T-helper 2 cell treated with Interferon-gamma antibody and Interleukin-4, amounts not matched to agents 5 μg/mL and 100 μg/mL, for 36 hours (primary cell): ENCODE measurements around the gene PLXND1.

Source experiments
- DNase-seq: peaks from one replicate; pipeline ENCODE4 v3.0.0; 2021; ENCODE audit warnings: low spot score
- H3K27ac Mint-ChIP-seq: one replicate; pipeline ENCODE4 v1.8.0; 2021; ENCODE audit warnings: mild to moderate bottlenecking, mixed read lengths
- H3K27me3 Mint-ChIP-seq: one replicate; pipeline ENCODE4 v1.8.0; 2021; ENCODE audit warnings: low read depth, mixed read lengths
- H3K36me3 Mint-ChIP-seq: one replicate; pipeline ENCODE4 v1.8.0; 2021; ENCODE audit warnings: low read depth, mixed read lengths
- H3K4me1 Mint-ChIP-seq: one replicate; pipeline ENCODE4 v1.8.0; 2021; ENCODE audit warnings: low read depth, mixed read lengths
- H3K4me3 Mint-ChIP-seq: one replicate; pipeline ENCODE4 v1.8.0; 2022; ENCODE audit warnings: mild to moderate bottlenecking, moderate library complexity, mixed read lengths
- H3K9me3 Mint-ChIP-seq: one replicate; pipeline ENCODE4 v1.8.0; 2021; ENCODE audit warnings: mixed read lengths

Gene PLXND1

DNA sequence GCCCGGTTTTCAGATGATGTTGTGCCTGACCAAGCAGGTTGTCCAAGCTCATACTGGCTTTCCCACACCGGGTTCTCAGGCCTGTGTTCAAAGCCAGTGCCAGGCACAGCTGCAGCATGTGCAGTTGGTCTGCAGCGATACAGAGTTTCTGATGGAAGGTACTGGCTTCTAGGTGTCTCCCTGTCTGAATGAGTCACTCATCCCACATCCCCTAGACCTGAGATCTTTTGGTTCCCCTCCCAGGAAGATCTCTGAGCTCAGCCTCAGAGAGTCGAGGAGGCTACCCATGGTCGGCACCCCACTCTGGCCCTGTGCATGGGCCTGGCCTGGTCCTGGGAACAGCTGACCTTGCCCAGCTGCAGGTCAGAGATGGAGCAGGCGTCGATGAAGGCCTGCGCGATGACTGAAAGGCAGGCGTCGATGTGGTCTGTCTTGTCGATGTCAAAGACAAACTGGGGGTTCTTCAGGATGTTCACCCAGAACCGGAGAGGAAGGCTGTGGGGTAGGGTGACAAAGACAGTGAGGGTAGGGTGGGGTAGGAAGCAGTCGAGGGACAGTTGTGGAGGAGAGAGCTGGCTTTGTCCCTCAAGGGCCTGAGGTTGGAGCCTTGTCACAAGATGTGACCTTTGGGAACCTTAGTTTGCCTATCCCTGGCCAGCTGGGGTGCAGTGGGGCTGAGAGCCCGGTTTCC, 48.2 kb downstream of the PLXND1 start:
- no peak overlapping the region for H3K4me3 Mint-ChIP-seq
- peaks cover 8% of the 10 kb centered on the region for H3K4me1 Mint-ChIP-seq
- H3K27ac Mint-ChIP-seq: no peak overlapping the region
- no peaks in the 10 kb centered on the region for H3K36me3 Mint-ChIP-seq
- DNase-seq: no peak
- H3K27me3 Mint-ChIP-seq: peaks cover 8% of the 10 kb centered on the region
- H3K9me3 Mint-ChIP-seq: no peaks in the 10 kb centered on the region

- no peak overlapping the region for H3K27ac Mint-ChIP-seq
- DNase-seq: no peak
- peaks cover 12% of the 10 kb centered on the region for H3K27me3 Mint-ChIP-seq
- peaks cover 8% of the 10 kb centered on the region for H3K4me1 Mint-ChIP-seq
- H3K36me3 Mint-ChIP-seq: no peaks in the 10 kb centered on the region
- no peaks in the 10 kb centered on the region for H3K9me3 Mint-ChIP-seq
- H3K4me3 Mint-ChIP-seq: no peak overlapping the region
These were observed 49.0 kb downstream of the PLXND1 start for GRCh38 chr3:129557548-129557894.

GRCh38 chr3:129556890-129557547, 49.5 kb downstream of the PLXND1 start:
- no peak overlapping the region for H3K4me3 Mint-ChIP-seq
- H3K4me1 Mint-ChIP-seq: peaks cover 8% of the 10 kb centered on the region
- peaks cover 12% of the 10 kb centered on the region for H3K27me3 Mint-ChIP-seq
- DNase-seq: no peak
- no peak overlapping the region for H3K27ac Mint-ChIP-seq
- H3K9me3 Mint-ChIP-seq: no peaks in the 10 kb centered on the region
- H3K36me3 Mint-ChIP-seq: no peaks in the 10 kb centered on the region

GRCh38 chr3:129556358-129556695, 50.1 kb downstream of the PLXND1 start:
- no peak overlapping the region for H3K4me3 Mint-ChIP-seq
- no peaks in the 10 kb centered on the region for H3K9me3 Mint-ChIP-seq
- H3K36me3 Mint-ChIP-seq: no peaks in the 10 kb centered on the region
- H3K27ac Mint-ChIP-seq: no peak overlapping the region
- no peak for DNase-seq
- peaks cover 8% of the 10 kb centered on the region for H3K4me1 Mint-ChIP-seq
- H3K27me3 Mint-ChIP-seq: peaks cover 12% of the 10 kb centered on the region

DNA sequence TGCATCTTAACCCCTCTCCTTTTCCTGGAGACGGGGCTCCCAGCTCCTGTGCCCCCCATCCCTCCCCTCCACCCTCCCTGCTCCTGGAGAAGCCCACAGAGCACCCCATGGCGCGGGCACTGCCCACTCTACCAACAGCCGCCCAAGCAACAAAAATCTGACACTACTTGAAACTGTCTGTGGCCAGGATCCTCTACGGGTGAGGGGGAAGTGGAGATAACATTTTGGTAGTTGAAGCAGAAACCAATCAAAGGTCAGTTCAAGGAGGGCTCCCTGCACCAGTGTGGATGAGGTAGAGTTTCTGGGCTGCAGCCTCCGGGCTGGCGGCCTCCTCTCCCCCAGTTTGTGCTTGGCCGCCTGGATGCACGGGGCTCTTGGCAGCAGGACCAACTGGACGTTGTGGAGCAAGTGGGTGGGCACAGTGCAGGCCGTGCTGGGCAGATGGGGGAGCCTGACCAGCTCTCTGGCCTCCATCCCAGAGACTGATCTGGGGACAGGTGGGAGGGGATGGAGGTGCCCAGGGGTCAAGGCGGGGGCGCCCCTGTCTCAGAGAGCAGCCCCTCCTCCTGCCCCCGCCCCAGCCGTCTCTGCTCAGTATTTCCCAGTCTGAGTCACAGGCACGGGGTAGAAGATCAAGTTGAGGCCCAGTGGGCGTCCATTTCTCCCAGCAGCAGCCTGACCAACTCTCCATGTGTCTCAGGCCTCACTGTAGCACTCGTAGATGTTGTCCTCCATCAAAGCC, 50.7 kb downstream of the PLXND1 start:
- H3K4me1 Mint-ChIP-seq: peaks cover 8% of the 10 kb centered on the region
- no peak for DNase-seq
- no peak overlapping the region for H3K4me3 Mint-ChIP-seq
- H3K9me3 Mint-ChIP-seq: no peaks in the 10 kb centered on the region
- no peak overlapping the region for H3K27ac Mint-ChIP-seq
- peaks cover 12% of the 10 kb centered on the region for H3K27me3 Mint-ChIP-seq
- no peaks in the 10 kb centered on the region for H3K36me3 Mint-ChIP-seq

GRCh38 chr3:129555153-129555550, 51.3 kb downstream of the PLXND1 start:
- no peak for DNase-seq
- H3K4me3 Mint-ChIP-seq: no peak overlapping the region
- peaks cover 8% of the 10 kb centered on the region for H3K4me1 Mint-ChIP-seq
- H3K27ac Mint-ChIP-seq: no peak overlapping the region
- no peaks in the 10 kb centered on the region for H3K36me3 Mint-ChIP-seq
- peaks cover 12% of the 10 kb centered on the region for H3K27me3 Mint-ChIP-seq
- no peaks in the 10 kb centered on the region for H3K9me3 Mint-ChIP-seq

GRCh38 chr3:129554356-129555152, 51.9 kb downstream of the PLXND1 start:
- Mint-ChIP-seq H3K9me3 (no peaks in the 10 kb centered on the region), H3K4me3 (no peak overlapping the region), H3K27me3 (peaks cover 12% of the 10 kb centered on the region), H3K4me1 (peaks cover 8% of the 10 kb centered on the region), H3K36me3 (no peaks in the 10 kb centered on the region), H3K27ac (no peak overlapping the region)
- DNase-seq: no peak

DNA sequence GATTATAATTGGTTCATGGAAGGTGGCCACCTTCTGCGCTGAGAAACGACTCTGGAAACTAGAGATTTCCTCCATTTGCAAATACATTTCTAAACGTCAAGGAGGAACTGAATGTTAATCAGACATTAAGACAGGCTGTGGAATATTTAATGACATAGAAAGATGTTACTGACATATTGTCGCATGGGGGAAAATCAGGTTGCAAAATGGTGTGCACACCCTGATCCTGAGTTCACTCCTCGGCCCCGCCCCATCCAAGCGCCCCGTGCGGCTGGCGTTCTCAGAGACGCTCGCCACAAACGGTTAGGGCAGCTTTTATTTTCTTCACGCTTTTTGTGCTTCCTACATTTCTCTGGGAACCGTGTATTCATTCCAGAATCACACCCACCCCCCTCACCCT, 52.8 kb downstream of the PLXND1 start:
- DNase-seq: no peak
- Mint-ChIP-seq H3K4me1 (peaks cover 8% of the 10 kb centered on the region), H3K9me3 (no peaks in the 10 kb centered on the region), H3K27me3 (peaks cover 12% of the 10 kb centered on the region), H3K4me3 (peak overlapping the region; percentile 1), H3K27ac (no peak overlapping the region), H3K36me3 (no peaks in the 10 kb centered on the region)

DNA sequence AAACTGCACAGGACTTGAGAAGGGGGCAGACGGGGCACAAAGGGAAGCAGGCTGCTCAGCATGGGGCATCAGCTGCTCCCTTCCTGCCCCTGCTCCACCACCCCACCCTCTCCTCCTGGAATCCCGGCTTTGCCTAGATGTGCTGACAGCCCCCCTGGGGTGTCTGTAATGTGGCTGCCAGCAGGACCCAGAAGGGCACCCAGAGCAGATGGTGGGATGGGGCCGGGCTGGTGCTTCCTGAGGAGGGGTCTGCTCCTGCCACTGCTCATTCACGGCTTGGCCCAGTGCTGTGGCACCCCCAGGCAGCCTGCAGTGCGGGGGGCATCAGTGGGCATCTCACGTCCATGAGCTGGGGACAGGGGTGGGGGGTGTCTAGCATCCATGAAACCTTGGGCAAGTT, 53.3 kb downstream of the PLXND1 start:
- Mint-ChIP-seq H3K36me3 (no peaks in the 10 kb centered on the region), H3K27ac (no peak overlapping the region), H3K4me1 (peaks cover 5% of the 10 kb centered on the region), H3K27me3 (peaks cover 9% of the 10 kb centered on the region), H3K4me3 (no peak overlapping the region), H3K9me3 (no peaks in the 10 kb centered on the region)
- no peak for DNase-seq

DNA sequence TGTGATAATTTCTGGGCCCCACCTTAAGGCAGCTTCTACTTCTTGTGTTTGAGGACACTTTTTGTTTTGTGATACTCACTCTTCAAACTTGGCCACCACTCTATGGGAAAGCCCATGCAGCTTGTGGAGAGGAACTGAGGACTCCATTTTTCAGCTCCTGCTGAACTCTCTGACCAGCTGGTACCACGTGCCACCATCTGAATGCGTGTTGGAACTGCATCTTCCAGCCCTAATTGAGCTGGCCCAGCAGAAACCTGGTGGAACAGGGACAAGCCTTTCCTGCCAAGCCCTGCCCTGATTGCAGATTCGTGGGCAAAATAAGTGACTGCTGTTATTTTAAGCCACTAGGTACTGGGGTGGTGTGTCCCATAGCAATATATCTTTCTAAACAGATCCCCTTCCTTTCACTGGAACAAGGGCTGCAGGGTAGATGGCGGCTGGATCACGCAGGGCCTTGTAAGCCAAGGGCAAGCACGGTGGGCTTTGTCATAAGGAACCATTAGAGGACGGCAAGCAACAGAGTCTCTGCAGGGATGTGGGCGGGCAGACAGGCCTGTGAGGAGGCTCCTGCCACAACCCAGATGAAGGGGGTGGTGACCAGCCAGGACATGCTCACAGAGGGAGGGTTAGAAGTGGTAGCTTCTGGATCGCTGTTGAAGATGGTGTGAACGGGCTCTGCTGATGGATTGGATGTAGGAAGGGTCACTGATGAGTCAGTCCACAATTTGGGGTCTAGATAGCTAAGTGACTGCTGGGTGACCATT, 54.0 kb downstream of the PLXND1 start:
- no peaks in the 10 kb centered on the region for H3K36me3 Mint-ChIP-seq
- H3K4me1 Mint-ChIP-seq: peaks cover 2% of the 10 kb centered on the region
- no peak for DNase-seq
- no peak overlapping the region for H3K4me3 Mint-ChIP-seq
- H3K27ac Mint-ChIP-seq: no peak overlapping the region
- H3K9me3 Mint-ChIP-seq: no peaks in the 10 kb centered on the region
- peaks cover 9% of the 10 kb centered on the region for H3K27me3 Mint-ChIP-seq

GRCh38 chr3:129549805-129550204, 56.7 kb downstream of the PLXND1 start:
- no peak overlapping the region for H3K27ac Mint-ChIP-seq
- DNase-seq: no peak

DNA sequence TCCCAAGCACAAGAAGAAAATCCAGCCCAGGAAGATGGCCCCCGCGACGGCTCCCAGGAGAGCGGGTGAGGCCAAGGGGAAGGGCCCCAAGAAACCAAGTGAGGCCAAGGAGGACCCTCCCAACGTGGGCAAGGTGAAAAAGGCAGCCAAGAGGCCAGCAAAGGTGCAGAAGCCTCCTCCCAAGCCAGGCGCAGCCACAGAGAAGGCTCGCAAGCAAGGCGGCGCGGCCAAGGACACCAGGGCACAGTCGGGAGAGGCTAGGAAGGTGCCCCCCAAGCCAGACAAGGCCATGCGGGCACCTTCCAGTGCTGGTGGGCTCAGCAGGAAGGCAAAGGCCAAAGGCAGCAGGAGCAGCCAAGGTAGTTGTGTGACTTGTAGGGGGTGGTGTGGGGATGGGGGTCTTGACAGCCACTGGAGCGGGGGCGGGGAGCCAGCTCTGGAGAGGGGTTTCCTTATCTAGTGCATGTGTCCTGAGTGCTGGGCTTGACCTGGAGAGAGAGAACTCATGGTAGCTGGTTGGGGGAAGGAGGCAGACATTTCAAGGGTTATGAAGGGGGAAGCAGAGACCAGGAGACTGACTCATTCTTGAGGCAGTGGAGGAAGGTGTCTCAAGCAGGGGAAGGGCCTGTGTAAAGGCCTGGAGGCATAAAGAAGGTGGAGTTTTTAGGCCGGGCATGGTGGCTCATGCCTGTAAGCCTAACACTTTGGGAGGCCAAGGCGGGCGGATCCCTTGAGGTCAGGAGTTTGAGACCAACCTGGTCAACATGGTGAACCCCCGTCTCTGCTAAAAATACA, 57.3 kb downstream of the PLXND1 start:
- Mint-ChIP-seq H3K36me3 (no peaks in the 10 kb centered on the region), H3K9me3 (no peaks in the 10 kb centered on the region), H3K4me1 (peaks cover 2% of the 10 kb centered on the region), H3K4me3 (no peak overlapping the region), H3K27me3 (peaks cover 4% of the 10 kb centered on the region), H3K27ac (no peak overlapping the region)
- no peak for DNase-seq

More at GRCh38 chr3:129549805-129550204, 56.7 kb downstream of the PLXND1 start:
- H3K4me3 Mint-ChIP-seq: no peak overlapping the region
- H3K27me3 Mint-ChIP-seq: peaks cover 7% of the 10 kb centered on the region
- peaks cover 2% of the 10 kb centered on the region for H3K4me1 Mint-ChIP-seq
- H3K9me3 Mint-ChIP-seq: no peaks in the 10 kb centered on the region
- H3K36me3 Mint-ChIP-seq: no peaks in the 10 kb centered on the region
